ENCODE measurements around the gene HSPA2. TPM values are rescaled to one million over a fixed set of nuclear protein-coding genes. Genes with fewer than 3 reads are reported as not detected.
A peak's percentile ranks its signal among the peaks of the same experiment; 100 is the strongest.

The HSPA2 gene
- total and polyA plus RNA-seq, 2 of the 13 experiments (the other 11 are each of a cell fraction or from before 2014, with no cell fraction given): 0.15 to 0.27 TPM

DNA sequence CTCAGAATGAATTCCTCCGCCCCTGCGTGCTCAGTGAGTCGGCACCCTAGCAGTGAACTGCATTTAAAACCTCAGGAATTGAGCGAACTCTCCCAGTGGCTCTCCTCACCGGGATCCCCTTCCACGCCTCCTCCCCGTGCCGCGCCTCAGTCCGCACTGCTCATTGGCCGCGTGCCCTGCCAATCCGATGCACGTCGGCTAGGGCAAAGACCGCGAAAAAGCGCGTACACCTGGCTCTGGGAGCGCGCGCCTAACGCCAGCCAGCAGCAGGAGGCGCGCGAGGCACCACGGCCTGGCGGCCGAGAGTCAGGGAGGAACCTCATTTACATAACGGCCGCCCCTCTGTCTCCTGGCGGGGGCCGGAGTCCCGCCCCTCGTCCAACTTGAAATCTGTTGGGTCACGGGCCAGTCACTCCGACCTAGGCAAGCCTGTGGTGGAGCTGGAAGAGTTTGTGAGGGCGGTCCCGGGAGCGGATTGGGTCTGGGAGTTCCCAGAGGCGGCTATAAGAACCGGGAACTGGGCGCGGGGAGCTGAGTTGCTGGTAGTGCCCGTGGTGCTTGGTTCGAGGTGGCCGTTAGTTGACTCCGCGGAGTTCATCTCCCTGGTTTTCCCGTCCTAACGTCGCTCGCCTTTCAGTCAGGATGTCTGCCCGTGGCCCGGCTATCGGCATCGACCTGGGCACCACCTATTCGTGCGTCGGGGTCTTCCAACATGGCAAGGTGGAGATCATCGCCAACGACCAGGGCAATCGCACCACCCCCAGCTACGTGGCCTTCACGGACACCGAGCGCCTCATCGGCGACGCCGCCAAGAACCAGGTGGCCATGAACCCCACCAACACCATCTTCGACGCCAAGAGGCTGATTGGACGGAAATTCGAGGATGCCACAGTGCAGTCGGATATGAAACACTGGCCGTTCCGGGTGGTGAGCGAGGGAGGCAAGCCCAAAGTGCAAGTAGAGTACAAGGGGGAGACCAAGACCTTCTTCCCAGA lies at the start of gene HSPA2 (continued):
- TF ChIP-seq, protein P1, sequence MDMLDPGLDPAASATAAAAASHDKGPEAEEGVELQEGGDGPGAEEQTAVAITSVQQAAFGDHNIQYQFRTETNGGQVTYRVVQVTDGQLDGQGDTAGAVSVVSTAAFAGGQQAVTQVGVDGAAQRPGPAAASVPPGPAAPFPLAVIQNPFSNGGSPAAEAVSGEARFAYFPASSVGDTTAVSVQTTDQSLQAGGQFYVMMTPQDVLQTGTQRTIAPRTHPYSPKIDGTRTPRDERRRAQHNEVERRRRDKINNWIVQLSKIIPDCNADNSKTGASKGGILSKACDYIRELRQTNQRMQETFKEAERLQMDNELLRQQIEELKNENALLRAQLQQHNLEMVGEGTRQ (IDR thresholded peaks at IDR 0.05; ENCODE audit: low read depth, low read length): no peak
- TF ChIP-seq, protein P1 (CRISPR knock-in tag; IDR thresholded peaks at IDR 0.05; ENCODE audit: borderline replicate concordance): 0 out of 2 replicates have a peak, but pooled peaks have one; percentile 32
- TF ChIP-seq CENPX (CRISPR knock-in tag; IDR thresholded peaks at IDR 0.05) (no peak), ZNF737 (CRISPR knock-in tag; IDR thresholded peaks at IDR 0.05; ENCODE audit: borderline replicate concordance) (no peak), NONO (IDR thresholded peaks at IDR 0.05) (no peak), NONO (CRISPR knock-in tag; conservative IDR thresholded peaks at IDR 0.05) (peak; percentile 83), POGZ (CRISPR knock-in tag; IDR thresholded peaks at IDR 0.05) (peak; percentile 87), ZNF572 (CRISPR knock-in tag; IDR thresholded peaks at IDR 0.05) (0 out of 2 replicates have a peak, but pooled peaks have one; percentile 24), SP1 (IDR thresholded peaks at IDR 0.05) (no peak), SP1 (CRISPR knock-in tag; IDR thresholded peaks at IDR 0.05) (peak; percentile 83)
- TF ChIP-seq, protein P2, sequence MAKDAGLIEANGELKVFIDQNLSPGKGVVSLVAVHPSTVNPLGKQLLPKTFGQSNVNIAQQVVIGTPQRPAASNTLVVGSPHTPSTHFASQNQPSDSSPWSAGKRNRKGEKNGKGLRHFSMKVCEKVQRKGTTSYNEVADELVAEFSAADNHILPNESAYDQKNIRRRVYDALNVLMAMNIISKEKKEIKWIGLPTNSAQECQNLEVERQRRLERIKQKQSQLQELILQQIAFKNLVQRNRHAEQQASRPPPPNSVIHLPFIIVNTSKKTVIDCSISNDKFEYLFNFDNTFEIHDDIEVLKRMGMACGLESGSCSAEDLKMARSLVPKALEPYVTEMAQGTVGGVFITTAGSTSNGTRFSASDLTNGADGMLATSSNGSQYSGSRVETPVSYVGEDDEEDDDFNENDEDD (CRISPR knock-in tag; IDR thresholded peaks at IDR 0.05; ENCODE audit: borderline replicate concordance): peak; percentile 95
- TF ChIP-seq, protein P3, sequence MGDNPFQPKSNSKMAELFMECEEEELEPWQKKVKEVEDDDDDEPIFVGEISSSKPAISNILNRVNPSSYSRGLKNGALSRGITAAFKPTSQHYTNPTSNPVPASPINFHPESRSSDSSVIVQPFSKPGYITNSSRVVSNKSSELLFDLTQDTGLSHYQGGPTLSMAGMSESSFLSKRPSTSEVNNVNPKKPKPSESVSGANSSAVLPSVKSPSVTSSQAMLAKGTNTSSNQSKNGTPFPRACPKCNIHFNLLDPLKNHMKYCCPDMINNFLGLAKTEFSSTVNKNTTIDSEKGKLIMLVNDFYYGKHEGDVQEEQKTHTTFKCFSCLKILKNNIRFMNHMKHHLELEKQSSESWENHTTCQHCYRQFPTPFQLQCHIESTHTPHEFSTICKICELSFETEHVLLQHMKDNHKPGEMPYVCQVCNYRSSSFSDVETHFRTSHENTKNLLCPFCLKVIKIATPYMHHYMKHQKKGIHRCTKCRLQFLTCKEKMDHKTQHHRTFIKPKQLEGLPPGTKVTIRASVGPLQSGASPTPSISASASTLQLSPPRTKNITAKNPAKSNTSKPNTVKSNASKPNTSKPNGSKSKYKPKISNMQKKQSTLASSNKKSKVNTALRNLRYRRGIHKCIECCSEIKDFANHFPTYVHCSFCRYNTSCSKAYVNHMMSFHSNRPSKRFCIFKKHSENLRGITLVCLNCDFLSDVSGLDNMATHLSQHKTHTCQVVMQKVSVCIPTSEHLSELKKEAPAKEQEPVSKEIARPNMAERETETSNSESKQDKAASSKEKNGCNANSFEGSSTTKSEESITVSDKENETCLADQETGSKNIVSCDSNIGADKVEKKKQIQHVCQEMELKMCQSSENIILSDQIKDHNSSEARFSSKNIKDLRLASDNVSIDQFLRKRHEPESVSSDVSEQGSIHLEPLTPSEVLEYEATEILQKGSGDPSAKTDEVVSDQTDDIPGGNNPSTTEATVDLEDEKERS (CRISPR knock-in tag; IDR thresholded peaks at IDR 0.05): no peak
- TF ChIP-seq, protein P4, sequence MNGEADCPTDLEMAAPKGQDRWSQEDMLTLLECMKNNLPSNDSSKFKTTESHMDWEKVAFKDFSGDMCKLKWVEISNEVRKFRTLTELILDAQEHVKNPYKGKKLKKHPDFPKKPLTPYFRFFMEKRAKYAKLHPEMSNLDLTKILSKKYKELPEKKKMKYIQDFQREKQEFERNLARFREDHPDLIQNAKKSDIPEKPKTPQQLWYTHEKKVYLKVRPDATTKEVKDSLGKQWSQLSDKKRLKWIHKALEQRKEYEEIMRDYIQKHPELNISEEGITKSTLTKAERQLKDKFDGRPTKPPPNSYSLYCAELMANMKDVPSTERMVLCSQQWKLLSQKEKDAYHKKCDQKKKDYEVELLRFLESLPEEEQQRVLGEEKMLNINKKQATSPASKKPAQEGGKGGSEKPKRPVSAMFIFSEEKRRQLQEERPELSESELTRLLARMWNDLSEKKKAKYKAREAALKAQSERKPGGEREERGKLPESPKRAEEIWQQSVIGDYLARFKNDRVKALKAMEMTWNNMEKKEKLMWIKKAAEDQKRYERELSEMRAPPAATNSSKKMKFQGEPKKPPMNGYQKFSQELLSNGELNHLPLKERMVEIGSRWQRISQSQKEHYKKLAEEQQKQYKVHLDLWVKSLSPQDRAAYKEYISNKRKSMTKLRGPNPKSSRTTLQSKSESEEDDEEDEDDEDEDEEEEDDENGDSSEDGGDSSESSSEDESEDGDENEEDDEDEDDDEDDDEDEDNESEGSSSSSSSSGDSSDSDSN (CRISPR knock-in tag; IDR thresholded peaks at IDR 0.05): 0 out of 2 replicates have a peak, but pooled peaks have one; percentile 22
- TF ChIP-seq, protein P5, sequence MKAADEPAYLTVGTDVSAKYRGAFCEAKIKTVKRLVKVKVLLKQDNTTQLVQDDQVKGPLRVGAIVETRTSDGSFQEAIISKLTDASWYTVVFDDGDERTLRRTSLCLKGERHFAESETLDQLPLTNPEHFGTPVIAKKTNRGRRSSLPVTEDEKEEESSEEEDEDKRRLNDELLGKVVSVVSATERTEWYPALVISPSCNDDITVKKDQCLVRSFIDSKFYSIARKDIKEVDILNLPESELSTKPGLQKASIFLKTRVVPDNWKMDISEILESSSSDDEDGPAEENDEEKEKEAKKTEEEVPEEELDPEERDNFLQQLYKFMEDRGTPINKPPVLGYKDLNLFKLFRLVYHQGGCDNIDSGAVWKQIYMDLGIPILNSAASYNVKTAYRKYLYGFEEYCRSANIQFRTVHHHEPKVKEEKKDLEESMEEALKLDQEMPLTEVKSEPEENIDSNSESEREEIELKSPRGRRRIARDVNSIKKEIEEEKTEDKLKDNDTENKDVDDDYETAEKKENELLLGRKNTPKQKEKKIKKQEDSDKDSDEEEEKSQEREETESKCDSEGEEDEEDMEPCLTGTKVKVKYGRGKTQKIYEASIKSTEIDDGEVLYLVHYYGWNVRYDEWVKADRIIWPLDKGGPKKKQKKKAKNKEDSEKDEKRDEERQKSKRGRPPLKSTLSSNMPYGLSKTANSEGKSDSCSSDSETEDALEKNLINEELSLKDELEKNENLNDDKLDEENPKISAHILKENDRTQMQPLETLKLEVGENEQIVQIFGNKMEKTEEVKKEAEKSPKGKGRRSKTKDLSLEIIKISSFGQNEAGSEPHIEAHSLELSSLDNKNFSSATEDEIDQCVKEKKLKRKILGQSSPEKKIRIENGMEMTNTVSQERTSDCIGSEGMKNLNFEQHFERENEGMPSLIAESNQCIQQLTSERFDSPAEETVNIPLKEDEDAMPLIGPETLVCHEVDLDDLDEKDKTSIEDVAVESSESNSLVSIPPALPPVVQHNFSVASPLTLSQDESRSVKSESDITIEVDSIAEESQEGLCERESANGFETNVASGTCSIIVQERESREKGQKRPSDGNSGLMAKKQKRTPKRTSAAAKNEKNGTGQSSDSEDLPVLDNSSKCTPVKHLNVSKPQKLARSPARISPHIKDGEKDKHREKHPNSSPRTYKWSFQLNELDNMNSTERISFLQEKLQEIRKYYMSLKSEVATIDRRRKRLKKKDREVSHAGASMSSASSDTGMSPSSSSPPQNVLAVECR (CRISPR knock-in tag; IDR thresholded peaks at IDR 0.05; ENCODE audit: borderline replicate concordance): peak; percentile 50; the same call in 1 of the 2 replicates
